A549 (cell line): Measurements from ENCODE around the gene STRADA. TPM values are rescaled to one million over a fixed set of nuclear protein-coding genes. Genes with fewer than 3 reads are reported as not detected.
A peak's percentile ranks its signal among the peaks of the same experiment; 100 is the strongest.

Experiments
- ATAC-seq, 2 experiments: fragments of 200-7000 bp in 1 of 2; fragments of >200 bp in 1 of 2; cut with Nextera tagmentation in 1 of 2; cut with Tn5 transposase in 1 of 2; 3 replicates each; pipeline versions ENCODE4 v1.8.0 to v1.9.1; 2018 to 2020; ENCODE audit warnings: mild to moderate bottlenecking in 1 of 2, moderate library complexity in 1 of 2
- CTCF ChIA-PET: fragments of 300-600 bp; sonication (Branson Sonifier 250); formaldehyde crosslinking; extraction: SDS; loops from one replicate; lab custom pipeline; 2021; ENCODE audit warnings: antibody characterized with exemption, inconsistent platforms; lab: Yijun Ruan, JAX
- POLR2A ChIA-PET: fragments of 350-600 bp; formaldehyde crosslinking; extraction: SDS; loops from one replicate; lab custom pipeline; 2021; ENCODE audit warnings: antibody characterized with exemption, inconsistent platforms; lab: Yijun Ruan, JAX
- DNase-seq, 2 experiments: peaks; one replicate each; pipeline versions ENCODE4 v3.0.0 to v3.0.0-alpha.2; 2011 to 2016; ENCODE audit warnings: low read depth in 1 of 2, low spot score in 1 of 2
- FAIRE-seq: peaks from 2 replicates; lab custom pipeline; 2011; peaks lifted over from hg19 to GRCh38; lab: Jason Lieb, UNC
- H3K27ac ChIP-seq, 2 experiments: fragments of >200 bp; sonication (Bioruptor Twin); formaldehyde crosslinking; 3 replicates each; pipeline ENCODE4 v1.5.1; 2016 to 2017
- H3K4me1 ChIP-seq: fragments of >200 bp; sonication (Bioruptor Twin); formaldehyde crosslinking; 3 replicates; pipeline ENCODE4 v1.6.1; 2016
- H3K4me2 ChIP-seq: fragments of >200 bp; sonication (Bioruptor Twin); formaldehyde crosslinking; 3 replicates; pipeline ENCODE4 v1.6.1; 2016
- H3K4me3 ChIP-seq: fragments of >200 bp; sonication (Bioruptor Twin); formaldehyde crosslinking; 3 replicates; pipeline ENCODE4 v1.5.1; 2016
- H3K9me3 ChIP-seq: fragments of >200 bp; sonication (Bioruptor Twin); formaldehyde crosslinking; 3 replicates; pipeline ENCODE4 v1.6.1; 2016
- BHLHE40 ChIP-seq: IDR thresholded peaks from 2 replicates; pipeline ENCODE4 v1.6.1; 2012; ENCODE audit warnings: low read depth, low read length, inconsistent platforms
- CEBPB ChIP-seq, 2 experiments: fragments of >200 bp in 1 of 2; sonication (Bioruptor Twin) in 1 of 2; formaldehyde crosslinking in 1 of 2; IDR thresholded peaks; 2 replicates each; pipeline ENCODE4 v1.6.1; 2012 to 2016
- CHD2 ChIP-seq: fragments of 150-350 bp; IDR thresholded peaks from 2 replicates; pipeline ENCODE4 v1.6.1; 2014; ENCODE audit warnings: low read length; ENCODE audit not compliant: partially characterized antibody
- EHMT2 ChIP-seq: fragments of 200-600 bp; sonication (generic); IDR thresholded peaks from 2 replicates; pipeline ENCODE4 v1.6.1; 2016; ENCODE audit warnings: antibody characterized with exemption, low read depth, mild to moderate bottlenecking, moderate library complexity
- EP300 ChIP-seq, 2 experiments: fragments of >200 bp; sonication (Bioruptor Twin); formaldehyde crosslinking; IDR thresholded peaks; 2 replicates in 1 of 2; 3 replicates in 1 of 2; pipeline ENCODE4 v1.6.1; 2016 to 2017
- FOSL2 ChIP-seq, 2 experiments: fragments of 450-650 bp in 1 of 2; fragments of >200 bp in 1 of 2; sonication (Bioruptor Twin) in 1 of 2; formaldehyde crosslinking; IDR thresholded peaks; 2 replicates each; pipeline versions ENCODE4 v1.5.0 to v1.6.1; 2016 to 2020; ENCODE audit warnings: mild to moderate bottlenecking in 1 of 2, moderate library complexity in 1 of 2
- HOXA7 ChIP-seq: fragments of 250-450 bp; sonication (Bioruptor Pico); IDR thresholded peaks from 2 replicates; pipeline ENCODE4 v1.5.0; 2020; ENCODE audit warnings: mild to moderate bottlenecking, moderate library complexity
- KDM5A ChIP-seq: fragments of 200-600 bp; sonication (generic); IDR thresholded peaks from 2 replicates; pipeline ENCODE4 v1.6.1; 2016; ENCODE audit warnings: antibody characterized with exemption, mild to moderate bottlenecking
- MAFK ChIP-seq: fragments of 450-650 bp; IDR thresholded peaks from 2 replicates; pipeline ENCODE4 v1.6.1; 2014; ENCODE audit not compliant: partially characterized antibody
- MAZ ChIP-seq: fragments of 150-350 bp; IDR thresholded peaks from 2 replicates; pipeline ENCODE4 v1.6.1; 2014; ENCODE audit warnings: antibody characterized with exemption, low read depth, low read length, borderline replicate concordance
- NFE2L2 ChIP-seq: fragments of 150-350 bp; conservative IDR thresholded peaks from 2 replicates; pipeline ENCODE4 v1.6.1; 2014; ENCODE audit warnings: low read length
- POLR2A ChIP-seq: IDR thresholded peaks from 2 replicates; pipeline ENCODE4 v1.6.1; 2012; ENCODE audit warnings: mild to moderate bottlenecking, low read length
- POLR2AphosphoS2 ChIP-seq: conservative IDR thresholded peaks from 2 replicates; pipeline ENCODE4 v1.6.1; 2012; ENCODE audit warnings: low read length, improper control_type of control experiment, inconsistent platforms
- RAD21 ChIP-seq, 2 experiments: fragments of >200 bp in 1 of 2; sonication (Bioruptor Twin) in 1 of 2; formaldehyde crosslinking in 1 of 2; IDR thresholded peaks in 1 of 2; conservative IDR thresholded peaks in 1 of 2; 2 replicates in 1 of 2; 3 replicates in 1 of 2; pipeline ENCODE4 v1.6.1; 2012 to 2018; ENCODE audit warnings: inconsistent platforms in 1 of 2
- RCOR1 ChIP-seq: fragments of 150-350 bp; IDR thresholded peaks from 2 replicates; pipeline ENCODE4 v1.6.1; 2014; ENCODE audit warnings: antibody characterized with exemption, low read length, low read depth
- RFX5 ChIP-seq: fragments of 450-650 bp; IDR thresholded peaks from 2 replicates; pipeline ENCODE4 v1.7.1; 2014; ENCODE audit warnings: antibody characterized with exemption, mild to moderate bottlenecking, moderate library complexity
- TP53 ChIP-seq: fragments of 250-450 bp; sonication (Bioruptor Pico); IDR thresholded peaks from 2 replicates; pipeline ENCODE4 v1.5.0; 2021; ENCODE audit warnings: mild to moderate bottlenecking, moderate library complexity
- WGBS: methylation state at CpG from one replicate; pipeline ENCODE4 v1.1.6; 2017; ENCODE audit errors: missing lambda C conversion rate; 5-methylcytosine and 5-hydroxymethylcytosine counted together
- polyA plus RNA-seq, 4 experiments: library from polyadenylated mRNA; depleted of rRNA in 3 of 4; stranded (reverse); fragments of >200 nt; fragmentation: RNase III in 1 of 4; extraction: RNeasy Plus Mini Kit Qiagen cat#74134 plus additional on column Dnase treatment in 1 of 4; gene quantifications; 2 replicates in 3 of 4; 3 replicates in 1 of 4; pipeline ENCODE4 v1.2.3, GENCODE V29; 2011 to 2017
- TF ChIP-seq, protein P1 (sequence below): fragments of 450-650 bp; IDR thresholded peaks from 2 replicates; pipeline ENCODE4 v1.6.1; 2014; ENCODE audit warnings: antibody characterized with exemption
- TF ChIP-seq, protein P2 (sequence below): fragments of 150-350 bp; IDR thresholded peaks from 2 replicates; pipeline ENCODE4 v1.6.1; 2014; ENCODE audit warnings: low read depth, mild to moderate bottlenecking, low read length
- TF ChIP-seq, protein P3 (sequence below): fragments of 250-450 bp; sonication (Bioruptor Pico); IDR thresholded peaks from 2 replicates; pipeline ENCODE4 v1.5.0; 2020; ENCODE audit warnings: low read depth, mild to moderate bottlenecking, moderate library complexity
- TF ChIP-seq, protein P4 (sequence below): fragments of >200 bp; sonication (Bioruptor Twin); formaldehyde crosslinking; IDR thresholded peaks from 3 replicates; pipeline ENCODE4 v1.5.1; 2016
- TF ChIP-seq, protein P5 (sequence below): fragments of >200 bp; sonication (Bioruptor Twin); formaldehyde crosslinking; IDR thresholded peaks from 3 replicates; pipeline ENCODE4 v1.6.1; 2016

STRADA gene
- polyA plus RNA-seq, 2 of the 4 experiments (the other 2 are of a cell fraction), result 30.3 to 33.0 TPM

DNA sequence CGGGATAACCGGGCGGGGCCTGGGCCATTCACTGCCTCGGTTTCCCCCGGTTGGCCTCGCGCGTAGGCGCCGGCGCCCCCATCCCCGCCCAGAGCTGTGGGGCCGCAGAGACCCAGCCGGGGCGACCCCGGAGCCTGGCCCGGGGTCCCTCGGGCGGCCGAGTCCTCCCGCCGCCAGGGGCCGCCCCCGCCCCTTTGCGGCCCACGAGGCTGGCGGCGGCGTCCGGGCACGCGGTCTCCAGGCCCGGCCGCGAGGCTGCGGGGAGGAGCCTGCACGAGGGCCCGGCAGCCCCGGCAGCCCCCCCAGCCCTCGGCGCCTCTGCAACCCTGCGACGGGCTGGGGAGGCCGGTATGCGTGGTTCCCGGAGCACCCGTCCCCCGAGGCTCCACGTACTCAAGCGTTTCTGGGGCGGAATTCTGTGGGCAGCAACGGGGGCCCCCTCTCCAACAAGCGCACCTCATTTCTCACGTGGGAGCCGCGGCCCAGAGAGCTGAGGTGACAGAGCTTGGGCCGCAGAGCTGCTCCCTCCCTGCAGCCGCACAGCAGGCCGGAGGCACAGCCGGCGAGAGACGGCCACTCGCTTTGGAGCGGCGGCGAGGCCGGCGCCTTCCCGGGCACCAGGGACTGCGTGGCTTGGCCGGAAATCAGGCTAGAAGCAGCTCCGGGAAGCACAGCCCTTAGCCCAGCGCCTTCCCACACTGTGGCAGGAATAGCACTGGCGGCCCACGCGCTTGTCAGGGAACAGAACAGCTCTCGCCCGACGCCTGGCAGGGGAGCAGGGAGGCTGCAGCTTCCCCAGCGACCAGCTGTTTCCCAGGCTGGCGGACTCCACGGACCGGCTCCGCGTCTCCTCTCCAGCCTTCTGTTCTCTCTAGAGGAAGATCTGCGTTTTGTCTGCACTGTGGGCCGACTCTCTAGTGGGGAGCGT lies 40.8 kb downstream of the STRADA start:
- POLR2A ChIA-PET, result no interaction called here
- 0 out of 3 replicates have a peak, but pooled peaks cover 6% of the 10 kb centered on the region for H3K4me1 ChIP-seq
- CTCF ChIA-PET, result interaction anchor here (0.5 to 1.7 kb wide), 5 partner anchors 9 to 109 kb away, joined by 3 to 5 read pairs (median 3); no protein-coding TSS in a partner anchor
- TF ChIP-seq, protein P1, sequence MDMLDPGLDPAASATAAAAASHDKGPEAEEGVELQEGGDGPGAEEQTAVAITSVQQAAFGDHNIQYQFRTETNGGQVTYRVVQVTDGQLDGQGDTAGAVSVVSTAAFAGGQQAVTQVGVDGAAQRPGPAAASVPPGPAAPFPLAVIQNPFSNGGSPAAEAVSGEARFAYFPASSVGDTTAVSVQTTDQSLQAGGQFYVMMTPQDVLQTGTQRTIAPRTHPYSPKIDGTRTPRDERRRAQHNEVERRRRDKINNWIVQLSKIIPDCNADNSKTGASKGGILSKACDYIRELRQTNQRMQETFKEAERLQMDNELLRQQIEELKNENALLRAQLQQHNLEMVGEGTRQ, result no peak
- TF ChIP-seq CEBPB (IDR thresholded peaks at IDR 0.05), result no peak
- TF ChIP-seq POLR2AphosphoS2, result no peak
- no peak for TF ChIP-seq BHLHE40
- TF ChIP-seq, protein P2, sequence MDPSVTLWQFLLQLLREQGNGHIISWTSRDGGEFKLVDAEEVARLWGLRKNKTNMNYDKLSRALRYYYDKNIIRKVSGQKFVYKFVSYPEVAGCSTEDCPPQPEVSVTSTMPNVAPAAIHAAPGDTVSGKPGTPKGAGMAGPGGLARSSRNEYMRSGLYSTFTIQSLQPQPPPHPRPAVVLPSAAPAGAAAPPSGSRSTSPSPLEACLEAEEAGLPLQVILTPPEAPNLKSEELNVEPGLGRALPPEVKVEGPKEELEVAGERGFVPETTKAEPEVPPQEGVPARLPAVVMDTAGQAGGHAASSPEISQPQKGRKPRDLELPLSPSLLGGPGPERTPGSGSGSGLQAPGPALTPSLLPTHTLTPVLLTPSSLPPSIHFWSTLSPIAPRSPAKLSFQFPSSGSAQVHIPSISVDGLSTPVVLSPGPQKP, result no peak
- TF ChIP-seq KDM5A, result no peak
- TF ChIP-seq TP53 (CRISPR knock-in tag), result no peak
- TF ChIP-seq HOXA7 (CRISPR knock-in tag), result no peak
- TF ChIP-seq MAFK, result no peak
- TF ChIP-seq RFX5, result no peak
- no peak for TF ChIP-seq MAZ
- TF ChIP-seq, protein P3, sequence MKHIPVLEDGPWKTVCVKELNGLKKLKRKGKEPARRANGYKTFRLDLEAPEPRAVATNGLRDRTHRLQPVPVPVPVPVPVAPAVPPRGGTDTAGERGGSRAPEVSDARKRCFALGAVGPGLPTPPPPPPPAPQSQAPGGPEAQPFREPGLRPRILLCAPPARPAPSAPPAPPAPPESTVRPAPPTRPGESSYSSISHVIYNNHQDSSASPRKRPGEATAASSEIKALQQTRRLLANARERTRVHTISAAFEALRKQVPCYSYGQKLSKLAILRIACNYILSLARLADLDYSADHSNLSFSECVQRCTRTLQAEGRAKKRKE (CRISPR knock-in tag), result no peak
- TF ChIP-seq, protein P4, sequence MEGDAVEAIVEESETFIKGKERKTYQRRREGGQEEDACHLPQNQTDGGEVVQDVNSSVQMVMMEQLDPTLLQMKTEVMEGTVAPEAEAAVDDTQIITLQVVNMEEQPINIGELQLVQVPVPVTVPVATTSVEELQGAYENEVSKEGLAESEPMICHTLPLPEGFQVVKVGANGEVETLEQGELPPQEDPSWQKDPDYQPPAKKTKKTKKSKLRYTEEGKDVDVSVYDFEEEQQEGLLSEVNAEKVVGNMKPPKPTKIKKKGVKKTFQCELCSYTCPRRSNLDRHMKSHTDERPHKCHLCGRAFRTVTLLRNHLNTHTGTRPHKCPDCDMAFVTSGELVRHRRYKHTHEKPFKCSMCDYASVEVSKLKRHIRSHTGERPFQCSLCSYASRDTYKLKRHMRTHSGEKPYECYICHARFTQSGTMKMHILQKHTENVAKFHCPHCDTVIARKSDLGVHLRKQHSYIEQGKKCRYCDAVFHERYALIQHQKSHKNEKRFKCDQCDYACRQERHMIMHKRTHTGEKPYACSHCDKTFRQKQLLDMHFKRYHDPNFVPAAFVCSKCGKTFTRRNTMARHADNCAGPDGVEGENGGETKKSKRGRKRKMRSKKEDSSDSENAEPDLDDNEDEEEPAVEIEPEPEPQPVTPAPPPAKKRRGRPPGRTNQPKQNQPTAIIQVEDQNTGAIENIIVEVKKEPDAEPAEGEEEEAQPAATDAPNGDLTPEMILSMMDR, result no peak
- no peak for TF ChIP-seq EP300 (IDR thresholded peaks at IDR 0.05)
- TF ChIP-seq, all 56 proteins: peak for 0
- peak overlapping the region; percentile 71 to 91 for H3K27ac ChIP-seq
- DNase-seq (no peak), FAIRE-seq (no peak), ATAC-seq (no peak)
- peak overlapping the region; percentile 70 for H3K4me3 ChIP-seq
- H3K9me3 ChIP-seq, result no peaks in the 10 kb centered on the region
- WGBS, result 87% methylated on average over 59 of the region's 88 CpGs
- H3K4me2 ChIP-seq, result peak overlapping the region; percentile 96

DNA sequence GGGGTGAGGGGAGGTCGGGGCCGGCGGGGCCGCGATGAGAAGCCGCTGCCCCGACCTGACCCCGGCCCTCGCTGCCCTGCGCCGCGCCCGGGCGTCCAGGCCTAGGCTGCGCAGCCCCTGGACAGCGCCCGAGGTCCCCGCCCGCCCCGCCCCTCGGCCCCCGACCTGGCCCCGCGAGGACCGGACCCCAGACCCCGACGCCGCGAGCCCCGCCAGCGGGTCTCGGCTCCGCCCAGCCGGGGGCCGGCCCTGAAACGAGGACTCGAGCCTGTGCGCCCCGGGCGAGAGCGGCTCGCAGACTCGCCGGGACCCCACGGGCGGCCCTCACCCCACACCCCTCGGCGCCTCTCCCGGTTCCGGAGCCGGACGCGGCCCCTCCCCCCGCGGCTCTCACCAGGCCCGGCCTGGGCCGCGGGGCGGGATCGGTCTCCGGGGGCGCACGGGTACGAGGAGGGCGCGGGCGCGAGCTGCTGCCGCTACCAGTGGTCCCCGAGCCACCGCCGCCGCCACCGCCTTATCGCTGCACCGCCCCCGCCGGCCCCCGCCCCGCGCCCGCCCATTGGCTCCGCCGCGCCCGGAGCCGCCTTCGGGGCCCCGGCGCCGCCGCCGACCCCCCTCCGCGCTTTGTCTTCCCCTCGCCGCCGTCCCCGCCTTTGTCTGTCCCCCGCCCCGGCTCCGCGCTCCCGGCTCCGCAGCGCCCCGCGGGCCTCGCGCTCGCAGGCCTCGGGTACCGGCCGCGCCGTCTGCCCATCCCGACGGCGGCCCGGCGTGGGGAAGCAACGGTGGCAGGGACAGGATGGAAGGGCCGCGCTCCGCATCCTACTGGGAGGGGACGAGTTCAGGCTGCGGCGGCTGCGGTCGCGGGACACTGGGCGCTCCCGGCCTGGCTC lies 41.7 kb downstream of the STRADA start, which contains the start of gene LIMD2:
LIMD2 (minus strand) TSS at position 488 of the 890 bp plus-strand sequence. CDS start 827 bp downstream, outside the sequence.
- FAIRE-seq, result no peak
- ChIA-PET CTCF (interaction anchor here (1.3 to 1.7 kb wide), 2 partner anchors 9 to 110 kb away, joined by 3 to 5 read pairs; no protein-coding TSS in a partner anchor), POLR2A (no interaction called here)
- Histone ChIP-seq H3K9me3 (no peaks in the 10 kb centered on the region), H3K4me2 (peak within 1 kb of the TSS; percentile 96), H3K27ac (peak within 1 kb of the TSS; percentile 71 to 91), H3K4me1 (0 out of 3 replicates have a peak, but pooled peaks cover 6% of the 10 kb centered on the region), H3K4me3 (peak within 1 kb of the TSS; percentile 70)
- ATAC-seq, result peak; percentile 25 to 28
- WGBS, result 0% methylated on average over 7 of the region's 133 CpGs
- peak; percentile 26 to 69 for DNase-seq
- TF ChIP-seq, protein P3 (CRISPR knock-in tag), result no peak
- no peak for TF ChIP-seq CHD2
- TF ChIP-seq EHMT2, result no peak
- no peak for TF ChIP-seq NFE2L2
- peak; percentile 44 for TF ChIP-seq POLR2A
- no peak for TF ChIP-seq RCOR1
- TF ChIP-seq, protein P5, sequence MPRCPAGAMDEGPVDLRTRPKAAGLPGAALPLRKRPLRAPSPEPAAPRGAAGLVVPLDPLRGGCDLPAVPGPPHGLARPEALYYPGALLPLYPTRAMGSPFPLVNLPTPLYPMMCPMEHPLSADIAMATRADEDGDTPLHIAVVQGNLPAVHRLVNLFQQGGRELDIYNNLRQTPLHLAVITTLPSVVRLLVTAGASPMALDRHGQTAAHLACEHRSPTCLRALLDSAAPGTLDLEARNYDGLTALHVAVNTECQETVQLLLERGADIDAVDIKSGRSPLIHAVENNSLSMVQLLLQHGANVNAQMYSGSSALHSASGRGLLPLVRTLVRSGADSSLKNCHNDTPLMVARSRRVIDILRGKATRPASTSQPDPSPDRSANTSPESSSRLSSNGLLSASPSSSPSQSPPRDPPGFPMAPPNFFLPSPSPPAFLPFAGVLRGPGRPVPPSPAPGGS, result no peak
- no peak for TF ChIP-seq RAD21 (conservative IDR thresholded peaks at IDR 0.05 in 1 of 2, IDR thresholded peaks at IDR 0.05 in 1 of 2)
- no peak for TF ChIP-seq FOSL2 (IDR thresholded peaks at IDR 0.05)
- no peak for TF ChIP-seq FOSL2 (CRISPR knock-in tag; IDR thresholded peaks at IDR 0.05)
- TF ChIP-seq, protein P4, result no peak; the same call in 2 of the 3 replicates
